Measurements from ENCODE around the gene ERCC4.

ERCC4 gene

DNA sequence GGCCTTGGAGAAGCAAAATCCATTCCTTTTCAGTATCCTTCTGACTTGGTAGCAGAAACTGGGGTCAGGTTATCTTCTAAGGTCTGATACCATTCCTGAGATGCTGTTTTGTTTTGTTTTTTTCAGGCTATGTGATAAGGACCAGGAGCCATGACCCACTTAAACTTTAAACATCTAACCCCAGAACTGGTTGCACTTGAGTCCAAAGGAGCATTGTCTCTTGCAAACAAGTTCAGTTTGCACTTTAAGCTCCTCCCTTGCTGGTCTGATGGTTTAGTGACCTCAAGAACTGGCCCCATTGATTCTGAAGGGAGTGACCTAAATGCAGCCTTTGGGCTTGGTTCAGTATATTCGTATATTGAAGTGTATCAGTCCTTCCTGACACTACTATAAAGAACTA lies 75.2 kb downstream of the ERCC4 start:
- no peak for DNase-seq

GRCh38 chr16:13996778-13997288 lies 76.9 kb downstream of the ERCC4 start:
- no peak for DNase-seq

GRCh38 chr16:13997526-13997925 lies 77.6 kb downstream of the ERCC4 start:
- no peak for DNase-seq

- no peak for DNase-seq
Observed at GRCh38 chr16:13997933-13998332, 78.0 kb downstream of the ERCC4 start.

- no peak for DNase-seq
Observed at GRCh38 chr16:13999071-13999894, 79.3 kb downstream of the ERCC4 start.

DNA sequence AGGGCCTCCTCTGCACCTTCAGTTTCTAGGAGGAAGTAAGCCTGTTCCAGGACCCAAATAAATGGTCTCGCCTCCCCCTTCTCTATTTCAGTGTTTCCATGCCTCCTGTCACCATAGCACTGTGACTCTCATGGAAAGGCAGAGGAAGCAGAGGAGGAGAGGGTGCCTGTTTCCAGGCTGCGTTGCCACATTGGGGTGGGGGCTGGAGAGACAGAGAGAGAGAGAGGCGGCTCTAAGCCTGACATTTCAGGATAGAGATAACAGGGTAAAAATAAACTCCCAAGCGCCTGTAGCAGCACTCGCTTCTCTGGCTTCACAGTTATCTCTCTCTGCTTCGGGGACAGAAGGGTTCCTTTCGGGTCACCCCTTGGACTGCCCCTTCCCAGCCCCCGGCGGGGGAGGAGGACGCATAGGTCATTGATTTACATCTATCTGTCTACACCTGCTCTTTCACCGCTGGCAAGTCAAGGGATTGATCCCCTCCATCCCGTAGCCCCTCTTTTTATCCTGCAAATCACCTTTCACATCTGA lies 80.0 kb downstream of the ERCC4 start:
- no peak for DNase-seq

- no peak for DNase-seq
Observed at GRCh38 chr16:14001521-14001920, 81.6 kb downstream of the ERCC4 start.
